Left renal cortex interstitium (tissue), 4 donors: ENCODE measurements around the gene KCNJ9. TPM values are rescaled to one million over a fixed set of nuclear protein-coding genes. Genes with fewer than 3 reads are reported as not detected.

ENCODE experiments used
- DNase-seq, 4 donors: peaks; one replicate each; pipeline ENCODE4 v3.0.0-alpha.2; 2013; ENCODE audit warnings: low read depth in 4 of 4, low spot score in 2 of 4, missing footprints in 1 of 4
- polyA plus RNA-seq, 4 donors: library from polyadenylated mRNA; unstranded; fragments of 120-200 nt; gene quantifications; one replicate each; pipeline ENCODE4 v1.2.1, GENCODE V29; 2013; ENCODE audit not compliant: insufficient read length in 4 of 4

The KCNJ9 gene
- polyA plus RNA-seq, 4 donors: 0.08 to 0.14 (median 0.12) TPM

DNA sequence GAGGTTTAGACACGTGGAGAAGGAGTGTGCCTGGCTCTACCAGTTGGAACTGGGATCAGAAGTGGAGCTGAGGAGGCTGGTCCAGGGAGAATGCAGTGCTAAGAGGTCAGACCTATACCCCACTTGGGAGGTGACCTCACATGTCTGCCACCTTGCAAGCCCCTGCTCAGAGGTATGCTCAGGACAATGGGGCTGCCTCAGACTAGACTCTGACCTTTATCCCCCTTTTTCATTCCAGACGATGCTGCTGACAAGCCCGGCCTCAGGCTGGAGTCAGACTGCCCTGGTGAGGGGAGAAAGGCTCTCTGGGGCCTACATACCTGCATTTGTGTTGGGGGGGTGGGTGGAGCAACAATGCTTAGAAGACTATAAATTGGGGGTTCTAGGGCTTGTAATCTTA, 16.6 kb upstream of the KCNJ9 start:
- DNase-seq: no peak

DNA sequence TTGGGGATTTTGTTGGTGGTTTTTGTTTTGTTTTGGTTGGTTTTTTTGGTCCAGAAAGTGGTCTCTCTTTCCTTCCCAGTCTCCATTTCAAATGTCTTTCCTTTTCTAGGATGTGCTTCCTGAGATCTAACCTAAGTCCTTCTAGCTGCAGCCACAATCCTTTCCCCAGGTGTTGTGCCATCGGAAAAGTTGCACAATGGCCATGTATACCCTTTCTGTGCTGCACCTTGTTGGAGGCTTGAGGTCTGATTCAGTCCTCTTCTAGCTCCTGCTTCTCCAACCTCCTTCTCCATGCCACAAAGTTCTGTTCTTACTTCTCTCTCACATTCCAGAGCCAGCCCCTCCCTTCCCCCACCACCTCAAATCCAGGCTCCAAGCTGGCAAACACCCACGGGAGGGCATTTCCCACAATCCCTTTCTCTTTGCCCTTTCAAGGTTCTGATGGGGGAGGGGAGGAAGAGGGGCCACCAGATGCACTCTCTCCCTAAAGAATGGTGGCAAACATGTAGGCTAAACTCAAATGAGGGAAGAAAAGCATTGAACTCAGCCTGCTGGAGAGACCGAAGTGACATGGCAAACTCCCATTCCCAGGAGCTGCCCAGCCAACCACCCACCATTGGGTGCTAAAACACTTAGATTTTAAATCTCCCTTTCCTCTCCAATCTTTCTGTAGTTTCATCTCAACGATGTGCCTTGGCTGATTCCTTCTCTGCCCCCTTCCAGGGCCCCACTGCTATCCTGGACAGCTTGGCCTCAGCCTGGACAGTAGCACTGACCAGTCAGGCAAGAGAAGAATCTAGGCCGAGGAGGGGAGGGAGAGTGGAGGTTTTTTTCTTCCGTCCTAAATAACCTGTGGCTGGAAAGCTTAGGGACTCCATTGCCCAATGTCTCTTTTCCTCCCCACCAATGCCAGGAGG, 14.3 kb upstream of the KCNJ9 start:
- DNase-seq: no peak

DNA sequence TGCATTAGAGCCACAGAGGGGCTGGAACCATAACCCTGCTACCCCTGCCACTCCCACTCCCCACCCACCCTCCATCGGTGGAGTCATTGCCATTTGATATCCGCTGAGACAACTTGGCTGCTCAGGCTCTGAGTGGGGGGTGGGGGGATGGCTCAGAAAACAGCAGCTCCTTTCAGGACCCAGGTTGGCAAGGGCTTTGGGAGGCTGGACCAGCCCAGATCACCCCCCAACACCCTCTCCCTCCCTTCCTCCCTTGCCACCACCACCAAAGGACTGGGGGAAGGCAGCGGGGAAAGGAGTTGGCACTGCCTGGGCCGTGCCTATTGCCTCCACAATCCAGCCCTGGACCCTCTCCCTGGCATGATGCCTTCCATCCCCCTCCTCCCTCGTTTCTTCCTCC, 13.1 kb upstream of the KCNJ9 start:
- no peak for DNase-seq

DNA sequence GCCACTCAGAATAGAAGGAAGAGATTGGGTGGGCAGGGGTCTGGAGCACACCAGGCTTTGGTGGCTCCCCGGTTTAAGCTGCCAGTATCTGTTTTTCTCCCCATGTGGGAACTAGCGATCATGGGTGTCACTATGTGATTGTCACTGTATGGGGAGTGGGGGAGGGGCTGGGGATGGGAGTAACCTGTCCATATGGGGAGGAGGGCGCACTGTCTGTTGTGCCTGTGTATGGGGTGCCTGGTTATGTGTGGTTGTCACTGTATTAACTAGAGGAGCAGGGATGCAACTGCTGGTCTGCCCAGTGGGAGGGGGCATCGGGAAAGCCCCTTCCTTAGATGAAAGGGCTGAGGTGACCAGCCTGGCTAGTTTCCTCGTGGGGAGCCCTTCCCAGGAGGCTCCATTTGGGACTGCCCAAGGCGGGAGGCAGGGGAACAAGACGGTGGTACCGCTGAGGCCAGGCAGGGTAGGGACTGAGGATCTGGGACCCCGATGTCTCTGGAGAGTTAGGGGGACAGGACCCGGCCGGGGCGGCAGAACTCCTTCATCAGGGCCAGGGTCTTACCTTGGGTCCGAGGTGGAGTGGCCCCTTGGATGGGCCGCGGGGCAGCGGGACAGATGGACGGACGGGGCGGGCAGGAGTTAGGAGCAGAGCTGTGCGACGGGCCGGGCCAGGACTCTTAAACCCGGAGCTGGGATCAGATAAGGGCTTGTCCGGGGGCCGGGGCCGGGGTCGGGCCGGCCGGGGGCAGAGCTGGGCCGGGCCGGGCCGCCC, 11.7 kb upstream of the KCNJ9 start, which contains the start of gene KCNJ10:
TSS of gene KCNJ10 (minus strand) at position 701 of the 772 bp plus-strand sequence. CDS start 27,628 bp downstream, outside the sequence.
- no peak for DNase-seq

GRCh38 chr1:160070243-160071163, 10.8 kb upstream of the KCNJ9 start:
- peak in 1 of 4 donors; percentile 59 for DNase-seq

DNA sequence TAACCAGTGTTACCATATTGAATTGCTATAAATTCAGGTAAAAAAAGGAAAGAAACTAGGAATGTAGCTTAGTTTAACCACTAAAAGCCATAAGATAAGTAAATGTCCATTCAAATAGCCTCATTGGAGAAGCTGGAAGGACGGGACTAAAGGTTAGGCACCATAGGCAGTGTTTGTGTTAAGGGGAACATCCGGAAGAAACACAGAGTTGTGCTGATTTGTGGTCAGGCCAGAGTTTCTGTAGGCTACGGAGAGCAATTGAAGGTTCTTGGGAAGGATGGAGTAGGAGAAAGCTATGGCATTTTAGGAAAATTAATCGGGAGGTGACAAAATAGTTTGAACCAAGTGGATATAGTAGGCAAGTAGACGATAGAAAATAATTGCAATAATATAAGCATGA, 10.0 kb upstream of the KCNJ9 start:
- no peak for DNase-seq

DNA sequence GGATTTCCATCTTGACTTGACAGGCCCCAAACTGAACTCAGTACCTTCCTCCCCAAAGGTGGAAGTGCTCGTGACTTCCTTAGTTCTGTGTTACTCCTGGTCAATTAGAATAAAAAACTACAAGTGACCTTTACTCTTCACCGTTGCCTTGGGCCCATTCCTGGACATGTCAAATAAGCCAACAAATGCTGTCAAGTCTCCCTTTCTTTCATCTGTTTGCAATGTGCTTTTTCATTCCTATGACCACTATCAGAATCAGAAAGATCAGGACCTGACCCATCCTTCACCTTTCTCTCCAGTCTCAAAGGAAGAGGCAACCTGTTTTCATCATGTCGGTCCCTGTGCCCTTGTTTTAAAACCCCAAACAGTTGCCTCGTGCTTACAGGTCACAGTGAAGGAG, 6.5 kb upstream of the KCNJ9 start:
- DNase-seq: no peak

DNA sequence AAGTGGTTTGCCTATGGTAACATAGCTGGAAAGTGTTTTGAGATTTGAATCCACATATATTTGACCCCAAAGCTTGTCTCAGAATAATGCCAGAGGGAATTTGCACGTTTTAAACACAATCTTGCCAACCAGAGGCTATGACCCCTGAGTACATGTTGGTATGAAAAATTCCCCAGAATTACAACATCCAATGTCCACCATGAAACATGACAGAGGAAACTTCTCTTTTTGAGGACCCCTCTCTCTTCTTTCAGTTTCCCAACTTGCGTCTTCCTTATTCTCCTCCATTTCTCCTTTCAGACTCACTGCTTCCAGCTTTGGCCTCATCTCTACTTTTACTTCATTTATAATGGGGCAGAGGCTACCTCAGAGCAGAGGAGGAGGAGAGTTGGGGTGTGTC, 5.5 kb upstream of the KCNJ9 start:
- no peak for DNase-seq

GRCh38 chr1:160076295-160076694, 5.0 kb upstream of the KCNJ9 start:
- DNase-seq: no peak

- no peak for DNase-seq
Observed at GRCh38 chr1:160077486-160077885, 3.9 kb upstream of the KCNJ9 start.

DNA sequence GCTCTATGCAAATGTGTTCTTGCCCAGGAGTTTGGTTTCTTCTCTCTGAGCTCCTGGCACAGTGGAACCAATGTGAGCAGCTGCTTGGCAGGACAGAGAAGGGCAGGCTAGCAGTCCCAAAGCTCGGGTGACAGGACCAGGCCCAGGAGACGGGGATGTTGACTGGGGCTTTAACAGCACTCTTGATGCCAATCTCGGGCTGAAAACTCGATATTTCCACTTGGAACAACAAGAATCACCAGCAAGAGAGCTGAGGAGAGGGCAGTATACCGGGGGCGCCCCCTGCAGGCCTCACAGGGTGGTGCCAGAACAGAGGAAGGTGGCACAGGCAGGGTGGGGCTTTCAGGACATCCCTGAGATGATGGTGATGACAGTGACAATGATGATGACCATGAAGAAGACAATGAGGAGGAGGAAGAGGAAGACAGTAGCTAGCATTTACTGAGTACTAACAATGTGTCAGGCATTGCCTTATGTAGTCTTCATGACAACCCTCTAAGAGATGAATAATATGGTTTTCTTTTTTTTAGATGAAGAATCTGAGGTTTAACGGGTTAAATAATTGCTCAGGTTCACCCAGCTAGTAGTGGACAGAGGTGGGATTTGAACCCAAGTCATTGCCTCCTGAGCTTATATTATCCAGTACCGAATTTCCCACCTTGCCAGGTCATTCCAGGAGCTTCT, 2.7 kb upstream of the KCNJ9 start:
- no peak for DNase-seq

GRCh38 chr1:160079448-160079847, 1.9 kb upstream of the KCNJ9 start:
- no peak for DNase-seq

GRCh38 chr1:160080381-160081100, 797 bp upstream of the KCNJ9 start:
- no peak for DNase-seq

DNA sequence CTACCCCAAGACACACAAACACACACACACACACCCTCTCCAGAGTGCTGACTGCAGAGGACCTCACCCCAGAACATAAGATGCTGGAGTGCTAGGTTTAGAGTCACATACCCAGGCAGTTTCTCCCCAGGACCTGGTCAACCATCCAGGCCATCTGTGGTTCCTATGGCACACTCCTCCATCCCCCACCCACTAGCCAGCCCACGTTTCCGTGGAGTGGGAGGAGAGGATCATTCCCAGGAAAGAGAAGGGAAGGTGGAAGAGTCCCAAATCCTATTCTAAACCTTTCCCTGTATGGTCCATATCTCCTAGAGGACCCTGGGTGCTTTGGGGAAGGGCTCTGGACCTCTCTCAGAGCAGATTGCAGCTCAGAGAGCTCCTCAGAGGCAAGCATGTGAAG, 1.1 kb downstream of the KCNJ9 start:
- DNase-seq: no peak

GRCh38 chr1:160082926-160083325, 1.6 kb downstream of the KCNJ9 start:
- no peak for DNase-seq

DNA sequence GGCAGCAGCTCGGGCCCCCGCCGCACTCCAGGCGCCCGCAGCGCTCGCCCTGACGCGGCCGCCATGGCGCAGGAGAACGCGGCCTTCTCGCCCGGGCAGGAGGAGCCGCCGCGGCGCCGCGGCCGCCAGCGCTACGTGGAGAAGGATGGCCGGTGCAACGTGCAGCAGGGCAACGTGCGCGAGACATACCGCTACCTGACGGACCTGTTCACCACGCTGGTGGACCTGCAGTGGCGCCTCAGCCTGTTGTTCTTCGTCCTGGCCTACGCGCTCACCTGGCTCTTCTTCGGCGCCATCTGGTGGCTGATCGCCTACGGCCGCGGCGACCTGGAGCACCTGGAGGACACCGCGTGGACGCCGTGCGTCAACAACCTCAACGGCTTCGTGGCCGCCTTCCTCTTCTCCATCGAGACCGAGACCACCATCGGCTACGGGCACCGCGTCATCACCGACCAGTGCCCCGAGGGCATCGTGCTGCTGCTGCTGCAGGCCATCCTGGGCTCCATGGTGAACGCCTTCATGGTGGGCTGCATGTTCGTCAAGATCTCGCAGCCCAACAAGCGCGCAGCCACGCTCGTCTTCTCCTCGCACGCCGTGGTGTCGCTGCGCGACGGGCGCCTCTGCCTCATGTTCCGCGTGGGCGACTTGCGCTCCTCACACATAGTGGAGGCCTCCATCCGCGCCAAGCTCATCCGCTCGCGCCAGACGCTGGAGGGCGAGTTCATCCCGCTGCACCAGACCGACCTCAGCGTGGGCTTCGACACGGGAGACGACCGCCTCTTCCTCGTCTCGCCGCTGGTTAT, 2.8 kb downstream of the KCNJ9 start:
- peak in 1 of 4 donors; percentile 63 for DNase-seq

- DNase-seq: no peak
Observed at GRCh38 chr1:160084771-160085321, 3.5 kb downstream of the KCNJ9 start.
